ENCODE data around the gene USP9X. TPM values are rescaled to one million over a fixed set of nuclear protein-coding genes. Genes with fewer than 3 reads are reported as not detected.

Gene USP9X
- total and polyA plus RNA-seq, 2 donors (not counting 3 experiments of a cell fraction or from before 2014, with no cell fraction given) = 13.7 to 66.8 TPM

DNA sequence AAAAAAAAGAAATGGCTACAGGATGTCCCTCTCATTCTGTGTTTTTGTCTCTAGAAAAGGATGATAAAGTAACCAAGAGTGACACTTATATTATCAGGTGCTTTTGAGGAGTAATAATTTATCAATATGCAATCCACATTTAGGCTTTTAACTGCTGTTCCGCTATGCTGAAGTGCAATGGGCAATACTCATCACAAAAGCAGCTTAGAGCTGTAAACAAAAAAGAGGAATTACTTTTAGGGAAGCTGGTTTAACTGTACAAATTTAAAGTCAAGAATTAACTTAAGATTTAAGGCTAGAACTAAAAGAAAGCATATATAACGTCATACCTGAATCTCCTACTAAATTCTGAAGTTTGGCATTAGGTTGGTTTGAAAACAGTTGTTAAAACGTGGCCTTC, 155.3 kb downstream of the USP9X start:
- BruUV-seq (replicated peaks) = no TSS peak
- Histone ChIP-seq H3K4me1 (ENCODE audit: control insufficient read depth, extremely low read depth, insufficient read depth, low read length) (peaks cover 8% of the 10 kb centered on the region), H3K36me3 (ENCODE audit: control insufficient read depth in 2 of 2, extremely low read depth in 1 of 2, insufficient read depth in 2 of 2, low read length in 2 of 2) (no peaks in the 10 kb centered on the region), H2AFZ (ENCODE audit: low read depth, low read length) (no peak overlapping the region), H3K9me1 (replicated peaks; ENCODE audit: control insufficient read depth, extremely low read depth, insufficient read depth, low read length) (no peaks in the 10 kb centered on the region), H3K27ac (ENCODE audit: insufficient read depth, low read depth, low read length) (no peak overlapping the region), H3K79me2 (ENCODE audit: control insufficient read depth, insufficient read depth, low read length) (no peaks in the 10 kb centered on the region), H3K9ac (replicated peaks; ENCODE audit: extremely low read depth, insufficient read depth, low read length) (no peak overlapping the region), H4K20me1 (replicated peaks; ENCODE audit: control insufficient read depth, extremely low read depth, insufficient read depth, low read length) (no peaks in the 10 kb centered on the region), H3K27me3 (ENCODE audit: control insufficient read depth in 2 of 2, insufficient read depth in 2 of 2, low read length in 2 of 2) (no peaks in the 10 kb centered on the region), H3K4me3 (replicated peaks in 1 of 3; ENCODE audit: insufficient read depth in 1 of 3, low read depth in 1 of 3, low read length in 3 of 3) (no peak overlapping the region), H3K4me2 (ENCODE audit: insufficient read depth, low read length) (no peak overlapping the region), H3K9me3 (replicated peaks; ENCODE audit: control insufficient read depth, insufficient read depth, low read length) (no peaks in the 10 kb centered on the region)
- ChIA-PET CTCF (interaction anchor here (1.7 kb wide), 1 partner anchor 60 kb away, joined by 4 read pairs; no protein-coding TSS in a partner anchor), POLR2A (no interaction called here)
- no peak for FAIRE-seq
- dilution Hi-C loops (cut with MboI; ENCODE audit: extremely low pct_ligation_motif_present, low sequenced_read_pairs) (no loop called here), intact Hi-C loops (cut with micrococcal nuclease) (no loop called here)
- TF ChIP-seq, protein P1, sequence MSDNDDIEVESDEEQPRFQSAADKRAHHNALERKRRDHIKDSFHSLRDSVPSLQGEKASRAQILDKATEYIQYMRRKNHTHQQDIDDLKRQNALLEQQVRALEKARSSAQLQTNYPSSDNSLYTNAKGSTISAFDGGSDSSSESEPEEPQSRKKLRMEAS (IDR thresholded peaks at IDR 0.05; ENCODE audit: insufficient read depth, insufficient read length) = no peak
- TF ChIP-seq EZH2 (IDR thresholded peaks at IDR 0.05; ENCODE audit: borderline replicate concordance, low read depth, low read length, severe bottlenecking) (no peak), POLR2A (IDR thresholded peaks at IDR 0.05; ENCODE audit: low read depth, low read length) (no peak), JUN (IDR thresholded peaks at IDR 0.05; ENCODE audit: borderline replicate concordance, insufficient read depth, insufficient read length, low read depth) (no peak), FOS (IDR thresholded peaks at IDR 0.05; ENCODE audit: borderline replicate concordance, insufficient read depth, low read length) (no peak), MYC (IDR thresholded peaks at IDR 0.05; ENCODE audit: low read depth, low read length) (no peak), GATA2 (IDR thresholded peaks at IDR 0.05; ENCODE audit: insufficient read depth, insufficient read length, low read depth, low read length) (no peak), POLR2AphosphoS5 (IDR thresholded peaks at IDR 0.05; ENCODE audit: insufficient read depth, low read depth, low read length) (no peak)
- TF ChIP-seq, protein P2, sequence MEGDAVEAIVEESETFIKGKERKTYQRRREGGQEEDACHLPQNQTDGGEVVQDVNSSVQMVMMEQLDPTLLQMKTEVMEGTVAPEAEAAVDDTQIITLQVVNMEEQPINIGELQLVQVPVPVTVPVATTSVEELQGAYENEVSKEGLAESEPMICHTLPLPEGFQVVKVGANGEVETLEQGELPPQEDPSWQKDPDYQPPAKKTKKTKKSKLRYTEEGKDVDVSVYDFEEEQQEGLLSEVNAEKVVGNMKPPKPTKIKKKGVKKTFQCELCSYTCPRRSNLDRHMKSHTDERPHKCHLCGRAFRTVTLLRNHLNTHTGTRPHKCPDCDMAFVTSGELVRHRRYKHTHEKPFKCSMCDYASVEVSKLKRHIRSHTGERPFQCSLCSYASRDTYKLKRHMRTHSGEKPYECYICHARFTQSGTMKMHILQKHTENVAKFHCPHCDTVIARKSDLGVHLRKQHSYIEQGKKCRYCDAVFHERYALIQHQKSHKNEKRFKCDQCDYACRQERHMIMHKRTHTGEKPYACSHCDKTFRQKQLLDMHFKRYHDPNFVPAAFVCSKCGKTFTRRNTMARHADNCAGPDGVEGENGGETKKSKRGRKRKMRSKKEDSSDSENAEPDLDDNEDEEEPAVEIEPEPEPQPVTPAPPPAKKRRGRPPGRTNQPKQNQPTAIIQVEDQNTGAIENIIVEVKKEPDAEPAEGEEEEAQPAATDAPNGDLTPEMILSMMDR (IDR thresholded peaks at IDR 0.05; ENCODE audit: extremely low read depth in 1 of 2, insufficient read depth in 1 of 2, low read depth in 1 of 2, low read length in 2 of 2) = no peak
- no peak for DNase-seq (ENCODE audit: low read depth, low spot score)
